Mammary epithelial cell (primary cell): ENCODE measurements around the gene HTR3E.

Experiments
- CTCF ChIP-seq, 2 donors: IDR thresholded peaks in 1 of 2; conservative IDR thresholded peaks in 1 of 2; 2 replicates each; pipeline ENCODE4 v1.5.1; 2011 to 2012; ENCODE audit warnings: inconsistent platforms in 2 of 2, low read length in 2 of 2, mild to moderate bottlenecking in 2 of 2, control low read depth in 1 of 2, low read depth in 1 of 2; ENCODE audit not compliant: insufficient read depth in 1 of 2; ENCODE audit errors: extremely low read depth in 1 of 2
- EZH2 ChIP-seq: IDR thresholded peaks from 2 replicates; pipeline ENCODE4 v1.6.1; 2012; ENCODE audit warnings: low read length, inconsistent platforms, borderline replicate concordance

DNA sequence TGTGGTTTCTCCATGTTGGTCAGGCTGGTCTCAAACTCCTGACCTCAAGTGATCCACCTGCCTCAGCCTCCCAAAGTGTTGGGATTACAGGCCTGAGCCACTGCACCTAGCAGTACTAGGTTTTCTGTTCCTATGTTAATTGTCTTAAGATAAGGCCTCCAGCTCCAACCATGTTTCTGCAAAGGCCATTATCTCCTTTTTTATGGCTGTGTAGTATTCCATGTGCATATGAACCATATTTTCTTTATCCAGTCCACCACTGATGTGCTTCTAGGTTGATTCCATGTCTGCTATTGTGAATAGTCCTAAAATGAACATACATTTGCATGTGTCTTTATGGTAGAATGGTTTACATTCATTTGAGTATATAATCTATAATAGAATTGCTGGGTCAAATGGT is 34.2 kb upstream of the HTR3E start:
- no peak for TF ChIP-seq EZH2
- TF ChIP-seq CTCF (conservative IDR thresholded peaks at IDR 0.05 in 1 of 2, IDR thresholded peaks at IDR 0.05 in 1 of 2; ENCODE audit: extremely low read depth in 1 of 2, insufficient read depth in 1 of 2, low read depth in 1 of 2, low read length in 2 of 2) = no peak
